ENCODE results near the gene UNC119. TPM values are rescaled to one million over a fixed set of nuclear protein-coding genes. Genes with fewer than 3 reads are reported as not detected.

UNC119 gene
- total RNA-seq, 1 donor from 2014 or later = 57.2 TPM

DNA sequence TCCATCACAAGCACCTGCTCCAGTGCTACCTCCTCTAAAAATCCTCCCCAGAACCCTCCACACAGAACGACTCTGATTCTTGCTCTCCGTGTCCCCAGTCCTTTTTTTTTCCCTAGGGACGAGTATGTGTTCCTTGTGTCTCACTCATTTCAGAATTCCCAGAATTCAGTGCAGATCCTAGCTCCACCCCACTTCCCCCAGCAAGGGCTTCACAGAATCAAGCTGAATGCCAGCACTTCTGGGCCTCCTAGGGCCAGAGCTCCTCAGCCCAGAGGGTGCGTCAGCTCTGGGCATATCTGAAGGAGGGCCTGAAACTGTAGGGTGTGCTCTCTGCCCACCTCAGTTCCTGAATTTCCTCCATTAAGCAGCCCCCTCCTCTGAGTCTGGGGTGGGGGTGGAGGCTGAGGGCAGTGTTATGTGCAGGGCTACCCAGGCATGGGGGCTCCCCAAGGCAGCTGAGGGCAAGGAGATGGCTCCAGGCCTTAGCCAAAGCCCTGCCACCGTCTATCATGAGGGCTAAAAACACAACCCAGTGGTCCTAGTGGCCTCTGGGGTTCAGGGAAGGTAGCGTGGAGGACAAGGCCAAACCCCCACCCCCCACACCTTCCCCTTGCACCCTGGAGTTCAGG is 6.5 kb downstream of the UNC119 start:
- no peak overlapping the region for H3K4me3 Mint-ChIP-seq (ENCODE audit: unreplicated experiment)
- peaks cover 11% of the 10 kb centered on the region for H3K4me1 Mint-ChIP-seq (ENCODE audit: low read depth, unreplicated experiment)
- no peaks in the 10 kb centered on the region for H3K36me3 Mint-ChIP-seq (ENCODE audit: unreplicated experiment)
- TF ChIP-seq, protein P1, sequence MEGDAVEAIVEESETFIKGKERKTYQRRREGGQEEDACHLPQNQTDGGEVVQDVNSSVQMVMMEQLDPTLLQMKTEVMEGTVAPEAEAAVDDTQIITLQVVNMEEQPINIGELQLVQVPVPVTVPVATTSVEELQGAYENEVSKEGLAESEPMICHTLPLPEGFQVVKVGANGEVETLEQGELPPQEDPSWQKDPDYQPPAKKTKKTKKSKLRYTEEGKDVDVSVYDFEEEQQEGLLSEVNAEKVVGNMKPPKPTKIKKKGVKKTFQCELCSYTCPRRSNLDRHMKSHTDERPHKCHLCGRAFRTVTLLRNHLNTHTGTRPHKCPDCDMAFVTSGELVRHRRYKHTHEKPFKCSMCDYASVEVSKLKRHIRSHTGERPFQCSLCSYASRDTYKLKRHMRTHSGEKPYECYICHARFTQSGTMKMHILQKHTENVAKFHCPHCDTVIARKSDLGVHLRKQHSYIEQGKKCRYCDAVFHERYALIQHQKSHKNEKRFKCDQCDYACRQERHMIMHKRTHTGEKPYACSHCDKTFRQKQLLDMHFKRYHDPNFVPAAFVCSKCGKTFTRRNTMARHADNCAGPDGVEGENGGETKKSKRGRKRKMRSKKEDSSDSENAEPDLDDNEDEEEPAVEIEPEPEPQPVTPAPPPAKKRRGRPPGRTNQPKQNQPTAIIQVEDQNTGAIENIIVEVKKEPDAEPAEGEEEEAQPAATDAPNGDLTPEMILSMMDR (IDR thresholded peaks at IDR 0.05; ENCODE audit: partially characterized antibody, unreplicated experiment) = no peak
- H3K9me3 Mint-ChIP-seq (ENCODE audit: unreplicated experiment) = no peaks in the 10 kb centered on the region
- peaks cover 4% of the 10 kb centered on the region for H3K27me3 Mint-ChIP-seq (ENCODE audit: unreplicated experiment)
- H3K27ac Mint-ChIP-seq (ENCODE audit: unreplicated experiment) = peak overlapping the region; percentile 49
- no peak for DNase-seq

DNA sequence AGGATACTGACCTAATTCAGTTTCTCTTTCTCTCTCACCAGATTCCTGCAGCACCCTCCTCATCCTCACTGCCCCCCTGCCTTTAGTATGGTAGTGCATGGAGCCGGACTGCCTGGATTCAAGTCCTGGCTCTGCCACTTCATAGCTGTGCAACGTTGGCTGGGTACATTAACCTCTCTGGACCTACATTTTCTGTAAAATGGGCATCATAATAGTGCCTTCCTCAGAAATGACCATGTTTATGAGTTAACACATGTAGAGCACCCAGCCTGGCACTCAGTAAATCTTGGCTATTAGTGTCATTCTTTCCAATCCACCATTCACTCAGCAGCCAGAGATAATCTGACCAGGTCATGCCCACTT is 7.3 kb downstream of the UNC119 start:
- Mint-ChIP-seq H3K9me3 (ENCODE audit: unreplicated experiment) (no peaks in the 10 kb centered on the region), H3K4me3 (ENCODE audit: unreplicated experiment) (no peak overlapping the region), H3K27me3 (ENCODE audit: unreplicated experiment) (peaks cover 4% of the 10 kb centered on the region), H3K27ac (ENCODE audit: unreplicated experiment) (no peak overlapping the region), H3K4me1 (ENCODE audit: low read depth, unreplicated experiment) (peaks cover 5% of the 10 kb centered on the region), H3K36me3 (ENCODE audit: unreplicated experiment) (no peaks in the 10 kb centered on the region)
- TF ChIP-seq, protein P1 (IDR thresholded peaks at IDR 0.05; ENCODE audit: partially characterized antibody, unreplicated experiment) = no peak
- DNase-seq = no peak

DNA sequence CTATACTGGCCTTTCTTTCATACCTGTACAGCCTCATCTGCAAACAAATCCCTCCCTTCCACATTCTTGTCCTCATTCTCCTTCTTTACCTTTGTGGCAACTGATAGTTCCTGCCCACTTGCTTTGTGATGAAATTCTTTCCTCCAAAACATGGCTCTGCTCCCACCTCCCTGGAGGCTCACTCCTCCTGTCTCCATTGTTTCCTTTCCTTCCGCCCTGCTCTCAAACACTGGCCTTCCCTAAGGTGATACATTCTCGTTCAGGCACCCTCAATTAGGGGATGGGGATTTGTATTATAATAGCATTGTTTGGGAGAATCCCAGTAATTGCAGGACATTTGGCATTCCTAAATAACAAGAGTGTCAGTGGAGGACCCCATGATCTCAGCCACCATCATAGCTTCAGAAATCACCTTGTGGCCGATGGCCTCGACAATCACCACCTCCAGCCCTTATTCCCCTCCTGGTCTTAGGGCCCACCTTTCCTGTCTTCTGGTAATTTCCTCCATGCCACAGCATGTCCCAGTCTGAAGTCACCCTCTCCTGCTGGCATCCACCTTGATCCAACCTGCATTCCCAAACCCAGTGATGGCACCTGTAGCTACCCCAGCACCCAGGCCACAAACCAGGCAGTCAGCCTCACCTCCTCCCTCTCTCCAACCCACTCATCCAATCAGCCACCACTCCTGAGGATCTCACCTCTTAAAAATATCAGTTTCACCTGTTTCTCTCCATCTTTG is 7.9 kb downstream of the UNC119 start:
- Mint-ChIP-seq H3K4me1 (ENCODE audit: low read depth, unreplicated experiment) (peaks cover 3% of the 10 kb centered on the region), H3K36me3 (ENCODE audit: unreplicated experiment) (no peaks in the 10 kb centered on the region), H3K27me3 (ENCODE audit: unreplicated experiment) (peaks cover 4% of the 10 kb centered on the region), H3K27ac (ENCODE audit: unreplicated experiment) (no peak overlapping the region), H3K9me3 (ENCODE audit: unreplicated experiment) (no peaks in the 10 kb centered on the region), H3K4me3 (ENCODE audit: unreplicated experiment) (no peak overlapping the region)
- TF ChIP-seq, protein P1 (IDR thresholded peaks at IDR 0.05; ENCODE audit: partially characterized antibody, unreplicated experiment) = no peak
- DNase-seq = no peak

DNA sequence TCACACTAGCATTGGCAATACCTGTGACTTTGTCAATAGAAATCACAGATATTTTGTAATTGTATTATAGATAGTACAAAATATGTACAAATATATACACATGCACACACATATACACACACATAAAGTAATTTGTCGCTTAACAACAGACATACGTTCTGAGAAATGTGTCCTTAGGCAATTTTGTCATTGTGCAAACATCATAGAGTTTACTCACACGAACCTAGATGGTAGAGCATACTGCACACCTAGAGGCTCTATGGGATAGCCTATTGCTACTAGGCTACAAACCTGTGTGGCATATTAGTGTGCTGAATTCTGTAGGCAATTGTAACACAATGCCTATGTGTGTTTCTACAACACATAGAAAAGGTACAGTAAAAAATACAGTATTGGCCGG is 11.0 kb downstream of the UNC119 start:
- H3K27me3 Mint-ChIP-seq (ENCODE audit: unreplicated experiment) = peaks cover 2% of the 10 kb centered on the region
- H3K9me3 Mint-ChIP-seq (ENCODE audit: unreplicated experiment) = no peaks in the 10 kb centered on the region
- TF ChIP-seq, protein P1 (IDR thresholded peaks at IDR 0.05; ENCODE audit: partially characterized antibody, unreplicated experiment) = no peak
- H3K4me1 Mint-ChIP-seq (ENCODE audit: low read depth, unreplicated experiment) = peaks cover 3% of the 10 kb centered on the region
- DNase-seq = no peak
- H3K4me3 Mint-ChIP-seq (ENCODE audit: unreplicated experiment) = no peak overlapping the region
- H3K27ac Mint-ChIP-seq (ENCODE audit: unreplicated experiment) = no peak overlapping the region
- H3K36me3 Mint-ChIP-seq (ENCODE audit: unreplicated experiment) = no peaks in the 10 kb centered on the region

DNA sequence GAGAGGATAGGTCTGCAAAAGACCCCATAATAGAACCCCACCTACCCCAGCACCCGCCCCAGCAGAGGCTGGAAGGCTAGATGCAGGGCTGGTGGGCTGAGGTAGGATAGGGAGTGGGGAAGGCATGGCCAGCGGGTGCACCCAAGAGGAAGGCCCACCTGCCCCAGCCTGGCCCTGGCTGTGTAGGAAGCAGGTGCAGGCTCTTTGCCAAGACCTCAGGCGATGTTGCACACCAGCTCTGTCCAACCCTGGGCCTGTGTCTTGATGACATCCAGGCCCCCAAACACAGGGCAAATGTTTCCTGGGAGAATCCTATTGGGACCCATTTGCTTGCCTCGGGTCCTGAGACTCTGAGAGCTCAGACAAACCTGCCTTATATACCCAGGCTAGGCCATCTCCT is 12.2 kb downstream of the UNC119 start:
- Mint-ChIP-seq H3K9me3 (ENCODE audit: unreplicated experiment) (no peaks in the 10 kb centered on the region), H3K4me1 (ENCODE audit: low read depth, unreplicated experiment) (no peaks in the 10 kb centered on the region), H3K27me3 (ENCODE audit: unreplicated experiment) (no peaks in the 10 kb centered on the region), H3K36me3 (ENCODE audit: unreplicated experiment) (no peaks in the 10 kb centered on the region), H3K27ac (ENCODE audit: unreplicated experiment) (no peak overlapping the region), H3K4me3 (ENCODE audit: unreplicated experiment) (no peak overlapping the region)
- DNase-seq = no peak
- TF ChIP-seq, protein P1 (IDR thresholded peaks at IDR 0.05; ENCODE audit: partially characterized antibody, unreplicated experiment) = no peak
